ENCODE results near the gene ATL3. TPM values are rescaled to one million over a fixed set of nuclear protein-coding genes. Genes with fewer than 3 reads are reported as not detected.

Gene ATL3
- total RNA-seq, 1 experiment from 2014 or later = 98.3 TPM

DNA sequence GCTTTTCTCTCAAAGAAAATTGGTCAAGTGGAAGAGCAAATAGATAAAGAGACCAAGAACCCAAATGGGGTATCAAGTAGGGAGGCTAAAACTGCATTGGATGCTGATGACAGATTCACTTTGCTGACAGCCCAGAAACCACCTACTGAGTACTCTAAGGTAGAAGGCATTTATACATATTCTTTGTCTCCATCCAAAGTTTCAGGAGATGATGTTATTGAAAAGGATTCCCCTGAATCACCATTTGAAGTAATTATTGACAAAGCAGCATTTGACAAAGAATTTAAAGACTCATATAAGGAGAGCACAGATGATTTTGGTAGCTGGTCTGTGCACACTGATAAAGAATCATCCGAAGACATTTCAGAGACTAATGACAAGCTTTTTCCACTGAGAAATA lies 47.8 kb upstream of the ATL3 start:
- H2AFZ ChIP-seq = no peak overlapping the region
- no TSS peak for BruUV-seq (replicated peaks)
- 0 out of 2 replicates have a peak, but pooled peaks cover 4% of the 10 kb centered on the region for H3K4me1 ChIP-seq (replicated peaks; ENCODE audit: insufficient read depth)
- no peaks in the 10 kb centered on the region for H3K9me2 ChIP-seq (ENCODE audit: insufficient read depth)
- H3K27ac ChIP-seq = no peak overlapping the region
- POLR2A ChIA-PET (ENCODE audit: unreplicated experiment) = interaction anchor here (0.6 kb wide), 1 partner anchor 62 kb away, joined by 18 read pairs; no protein-coding TSS in a partner anchor
- no peak overlapping the region for H3K4me2 ChIP-seq
- no peaks in the 10 kb centered on the region for H3K27me3 ChIP-seq (ENCODE audit: insufficient read depth, low read depth)
- DNase-seq = no peak
- no peaks in the 10 kb centered on the region; the same call in none of the 2 replicates for H3K36me3 ChIP-seq (ENCODE audit: low read depth)
- no peak overlapping the region for H3K4me3 ChIP-seq
- intact Hi-C loops (cut with micrococcal nuclease; ENCODE audit: unreplicated experiment) = no loop called here
- no peaks in the 10 kb centered on the region for H3K9me3 ChIP-seq (ENCODE audit: insufficient read depth, low read depth)
- CTCF ChIA-PET = no interaction called here
- H3K79me2 ChIP-seq (ENCODE audit: low read depth) = peaks cover 62% of the 10 kb centered on the region
- H3F3A ChIP-seq (ENCODE audit: insufficient read depth, low read depth) = 0 out of 2 replicates have a peak, but pooled peaks cover 5% of the 10 kb centered on the region
- TF ChIP-seq, protein P1, sequence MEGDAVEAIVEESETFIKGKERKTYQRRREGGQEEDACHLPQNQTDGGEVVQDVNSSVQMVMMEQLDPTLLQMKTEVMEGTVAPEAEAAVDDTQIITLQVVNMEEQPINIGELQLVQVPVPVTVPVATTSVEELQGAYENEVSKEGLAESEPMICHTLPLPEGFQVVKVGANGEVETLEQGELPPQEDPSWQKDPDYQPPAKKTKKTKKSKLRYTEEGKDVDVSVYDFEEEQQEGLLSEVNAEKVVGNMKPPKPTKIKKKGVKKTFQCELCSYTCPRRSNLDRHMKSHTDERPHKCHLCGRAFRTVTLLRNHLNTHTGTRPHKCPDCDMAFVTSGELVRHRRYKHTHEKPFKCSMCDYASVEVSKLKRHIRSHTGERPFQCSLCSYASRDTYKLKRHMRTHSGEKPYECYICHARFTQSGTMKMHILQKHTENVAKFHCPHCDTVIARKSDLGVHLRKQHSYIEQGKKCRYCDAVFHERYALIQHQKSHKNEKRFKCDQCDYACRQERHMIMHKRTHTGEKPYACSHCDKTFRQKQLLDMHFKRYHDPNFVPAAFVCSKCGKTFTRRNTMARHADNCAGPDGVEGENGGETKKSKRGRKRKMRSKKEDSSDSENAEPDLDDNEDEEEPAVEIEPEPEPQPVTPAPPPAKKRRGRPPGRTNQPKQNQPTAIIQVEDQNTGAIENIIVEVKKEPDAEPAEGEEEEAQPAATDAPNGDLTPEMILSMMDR (conservative IDR thresholded peaks at IDR 0.05) = no peak
- no peak for TF ChIP-seq EZH2 (IDR thresholded peaks at IDR 0.05; ENCODE audit: low read depth)
- H4K20me1 ChIP-seq (ENCODE audit: insufficient read depth) = peaks cover 30% of the 10 kb centered on the region

DNA sequence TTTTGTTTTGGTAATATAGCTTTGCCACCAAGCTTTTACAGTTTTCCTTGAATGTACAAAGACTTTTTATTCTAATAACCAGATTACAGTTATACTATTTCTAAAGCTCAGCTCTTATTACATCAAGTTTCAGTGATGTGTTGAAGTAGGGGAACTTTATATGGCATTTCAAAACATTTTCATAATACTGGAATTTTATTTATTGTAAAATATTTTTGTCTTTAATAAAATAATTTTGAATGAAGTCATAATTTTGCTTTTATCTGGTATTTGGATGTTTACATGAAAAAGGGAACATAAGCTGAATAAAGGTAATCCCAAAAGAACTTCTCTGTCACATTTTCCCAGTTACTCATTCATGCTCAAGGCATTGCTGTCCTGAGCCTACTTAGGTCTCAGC lies 44.9 kb upstream of the ATL3 start:
- POLR2A ChIA-PET (ENCODE audit: unreplicated experiment) = no interaction called here
- no TSS peak for BruUV-seq (replicated peaks)

DNA sequence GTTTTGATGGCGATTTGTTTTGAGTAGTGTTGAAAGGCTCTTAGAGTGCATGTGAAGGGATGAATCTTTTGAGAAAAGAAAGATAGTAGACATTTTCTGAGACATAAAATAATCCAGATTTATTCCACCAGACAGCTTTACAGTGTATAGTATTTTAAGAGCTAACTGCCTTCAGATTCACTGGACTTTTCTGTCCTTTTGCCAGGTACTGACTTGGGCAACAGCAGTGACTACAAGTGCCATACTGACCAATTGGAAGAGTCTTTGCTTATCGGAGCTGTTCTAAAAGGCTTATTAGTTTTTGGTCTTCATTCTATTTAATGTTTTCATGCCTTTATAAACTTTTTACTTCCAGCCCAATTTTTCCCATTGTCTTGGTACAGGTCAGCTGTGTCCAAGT lies 42.6 kb upstream of the ATL3 start:
- intact Hi-C loops (cut with micrococcal nuclease; ENCODE audit: unreplicated experiment) = no loop called here
- Histone ChIP-seq H3K4me2 (no peak overlapping the region), H4K20me1 (ENCODE audit: insufficient read depth) (peaks cover 29% of the 10 kb centered on the region; the same call in 1 of the 2 replicates), H3K79me2 (ENCODE audit: low read depth) (peaks cover 56% of the 10 kb centered on the region), H3F3A (ENCODE audit: insufficient read depth, low read depth) (0 out of 2 replicates have a peak, but pooled peaks cover 6% of the 10 kb centered on the region), H3K9me2 (ENCODE audit: insufficient read depth) (no peaks in the 10 kb centered on the region), H3K4me1 (replicated peaks; ENCODE audit: insufficient read depth) (0 out of 2 replicates have a peak, but pooled peaks cover 4% of the 10 kb centered on the region), H3K27me3 (ENCODE audit: insufficient read depth, low read depth) (no peaks in the 10 kb centered on the region), H3K9me3 (ENCODE audit: insufficient read depth, low read depth) (no peaks in the 10 kb centered on the region), H3K27ac (0 out of 2 replicates have a peak overlapping the region, but pooled peaks have one; percentile 6), H3K36me3 (ENCODE audit: low read depth) (no peaks in the 10 kb centered on the region; the same call in 1 of the 2 replicates), H2AFZ (no peak overlapping the region), H3K4me3 (no peak overlapping the region)
- DNase-seq = no peak
- ChIA-PET CTCF (no interaction called here), POLR2A (ENCODE audit: unreplicated experiment) (interaction anchor here (0.5 kb wide), 1 partner anchor 558 kb away, joined by 22 read pairs; no protein-coding TSS in a partner anchor)
- TF ChIP-seq, protein P1 (conservative IDR thresholded peaks at IDR 0.05) = no peak
- TF ChIP-seq EZH2 (IDR thresholded peaks at IDR 0.05; ENCODE audit: low read depth) = no peak
- no TSS peak for BruUV-seq (replicated peaks)

More for the DNA sequence above, 44.9 kb upstream of the ATL3 start:
- H3K4me1 ChIP-seq (replicated peaks; ENCODE audit: insufficient read depth) = 0 out of 2 replicates have a peak, but pooled peaks cover 4% of the 10 kb centered on the region
- intact Hi-C loops (cut with micrococcal nuclease; ENCODE audit: unreplicated experiment) = no loop called here
- H3K9me2 ChIP-seq (ENCODE audit: insufficient read depth) = no peaks in the 10 kb centered on the region
- CTCF ChIA-PET = interaction anchor here (0.6 kb wide), 1 partner anchor 156 kb away, joined by 3 read pairs; no protein-coding TSS in a partner anchor
- 0 out of 2 replicates have a peak, but pooled peaks cover 11% of the 10 kb centered on the region for H3F3A ChIP-seq (ENCODE audit: insufficient read depth, low read depth)
- H3K27me3 ChIP-seq (ENCODE audit: insufficient read depth, low read depth) = no peaks in the 10 kb centered on the region
- H3K36me3 ChIP-seq (ENCODE audit: low read depth) = no peaks in the 10 kb centered on the region; the same call in none of the 2 replicates
- peaks cover 27% of the 10 kb centered on the region for H4K20me1 ChIP-seq (ENCODE audit: insufficient read depth)
- no peak overlapping the region for H3K4me2 ChIP-seq
- H3K9me3 ChIP-seq (ENCODE audit: insufficient read depth, low read depth) = no peaks in the 10 kb centered on the region
- H3K27ac ChIP-seq = peak overlapping the region; percentile 21
- H3K4me3 ChIP-seq = no peak overlapping the region
- TF ChIP-seq EZH2 (IDR thresholded peaks at IDR 0.05; ENCODE audit: low read depth) = no peak
- DNase-seq = no peak
- peaks cover 52% of the 10 kb centered on the region for H3K79me2 ChIP-seq (ENCODE audit: low read depth)
- no peak overlapping the region for H2AFZ ChIP-seq

Measured in PC-9 (cell line).